Activated CD4-positive, CD25-positive, alpha-beta regulatory T cell treated with anti-CD3 and anti-CD28 coated beads, Interleukin-2, amount 50 U/mL, for 72 hours (primary cell): ENCODE measurements around the gene EN1.

Experiments
- DNase-seq: peaks from one replicate; pipeline ENCODE4 v3.0.0; 2021

EN1 gene

DNA sequence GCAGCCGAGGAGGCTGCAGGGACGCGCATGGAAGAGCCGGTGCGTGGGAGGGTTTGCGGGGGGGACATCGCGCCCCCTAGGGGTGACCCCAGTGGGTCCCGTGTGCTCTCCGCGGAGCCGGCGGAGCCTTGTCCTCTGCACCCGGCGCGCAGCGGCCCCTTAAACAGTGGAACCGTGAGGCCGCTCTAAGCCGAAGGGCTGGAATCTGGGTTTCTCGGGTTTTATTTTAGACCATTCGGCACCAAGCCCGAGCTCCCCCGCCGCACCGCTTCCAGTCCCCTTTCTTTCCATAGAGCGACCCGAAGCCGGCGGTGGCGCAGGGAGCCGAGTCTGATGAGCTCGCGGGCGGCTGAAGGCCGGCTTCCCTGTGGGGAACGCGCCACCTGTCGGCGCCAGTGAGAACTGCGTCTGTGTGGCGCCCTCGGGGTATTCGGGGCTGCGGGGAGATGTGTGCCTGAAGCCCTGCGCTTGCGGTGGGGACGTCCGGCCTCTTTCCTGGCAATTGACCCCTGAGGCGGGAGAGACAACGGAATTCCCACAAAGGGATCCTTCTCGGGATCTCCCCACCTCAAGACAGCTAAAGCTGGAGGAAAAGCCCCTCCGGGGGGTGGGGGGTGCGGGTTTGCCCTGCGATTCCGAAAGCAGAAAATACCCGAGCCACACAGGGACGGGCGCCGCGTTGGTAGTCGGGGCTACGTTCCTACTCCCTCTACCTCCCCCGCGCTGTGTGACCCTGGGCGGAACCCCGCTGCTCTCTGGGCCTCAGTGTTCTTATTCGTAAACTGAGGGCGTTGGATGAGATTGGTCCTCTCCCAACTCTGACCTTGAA, 8.2 kb upstream of the EN1 start:
- DNase-seq = peak; percentile 86

DNA sequence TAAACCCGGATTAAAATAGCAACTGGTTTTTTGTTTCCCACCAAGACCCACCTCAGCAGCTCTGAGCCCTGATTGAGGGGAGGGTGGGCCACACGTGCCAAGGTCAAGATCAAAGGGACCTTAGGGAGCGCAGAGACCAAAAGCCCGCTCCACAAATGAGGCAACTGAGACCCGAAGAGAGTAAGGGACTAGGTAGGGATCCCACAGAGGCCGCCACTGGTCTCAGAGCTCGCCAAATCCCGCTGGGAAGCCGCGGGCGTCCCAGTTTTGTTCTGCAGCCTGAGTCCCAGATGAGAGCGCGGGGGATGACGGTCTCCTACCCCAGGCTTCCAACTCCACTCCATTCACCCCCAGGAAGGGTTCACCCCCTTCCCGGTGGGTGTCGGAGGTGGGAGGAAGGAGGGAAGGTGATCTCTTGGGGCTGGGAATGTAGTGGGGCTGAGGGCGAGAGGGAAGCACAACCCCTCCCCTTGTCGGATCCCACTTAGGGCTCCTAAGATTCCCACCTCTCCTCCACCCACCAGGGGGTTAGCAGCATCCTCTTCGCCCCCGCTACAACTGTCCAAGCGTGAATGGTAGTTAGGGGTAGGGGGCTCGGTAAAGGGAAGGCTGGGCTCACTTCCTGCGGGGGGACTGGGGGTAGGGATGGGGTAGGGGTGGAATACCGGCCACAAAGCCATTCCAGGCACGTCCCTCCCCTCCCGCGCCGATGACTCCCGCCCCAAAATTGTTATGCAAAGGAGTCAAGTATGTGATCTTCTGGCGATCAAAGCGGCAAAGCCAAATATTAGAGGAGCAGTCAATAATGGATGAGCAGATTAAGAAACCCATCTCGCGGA, 7.3 kb upstream of the EN1 start:
- no peak for DNase-seq

DNA sequence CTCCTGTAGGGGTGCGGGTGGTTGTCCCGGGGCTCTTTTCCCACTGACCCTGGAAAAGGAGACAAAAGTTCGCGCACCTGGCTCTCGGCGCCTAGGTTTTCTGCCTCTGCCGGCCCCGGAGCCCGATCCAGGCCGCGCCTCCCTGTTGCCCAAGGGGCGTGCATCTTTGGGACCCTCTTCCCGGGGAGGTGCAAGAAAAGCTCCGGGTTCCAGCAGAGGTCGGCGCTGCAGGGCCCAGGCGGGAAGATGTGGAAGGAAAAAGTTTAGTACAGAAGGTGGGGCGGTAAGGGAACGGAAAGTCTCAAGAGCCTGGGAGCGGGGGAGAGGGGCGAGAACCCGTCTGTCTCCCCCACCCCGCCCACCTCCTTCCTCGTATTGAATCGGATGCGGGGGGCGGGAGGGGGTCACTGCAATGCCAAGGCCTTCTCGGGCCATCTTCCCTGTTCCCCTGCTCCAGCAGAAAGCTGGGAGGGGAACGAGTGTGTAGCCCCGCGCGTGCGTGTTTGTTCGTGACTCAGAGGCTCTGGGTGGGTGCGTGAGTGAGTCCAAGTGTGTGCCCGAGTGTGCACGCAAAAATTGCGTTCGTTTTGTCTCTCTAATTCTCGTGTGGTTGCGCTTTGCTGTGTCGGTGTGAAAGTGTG, 6.3 kb upstream of the EN1 start:
- DNase-seq = no peak

DNA sequence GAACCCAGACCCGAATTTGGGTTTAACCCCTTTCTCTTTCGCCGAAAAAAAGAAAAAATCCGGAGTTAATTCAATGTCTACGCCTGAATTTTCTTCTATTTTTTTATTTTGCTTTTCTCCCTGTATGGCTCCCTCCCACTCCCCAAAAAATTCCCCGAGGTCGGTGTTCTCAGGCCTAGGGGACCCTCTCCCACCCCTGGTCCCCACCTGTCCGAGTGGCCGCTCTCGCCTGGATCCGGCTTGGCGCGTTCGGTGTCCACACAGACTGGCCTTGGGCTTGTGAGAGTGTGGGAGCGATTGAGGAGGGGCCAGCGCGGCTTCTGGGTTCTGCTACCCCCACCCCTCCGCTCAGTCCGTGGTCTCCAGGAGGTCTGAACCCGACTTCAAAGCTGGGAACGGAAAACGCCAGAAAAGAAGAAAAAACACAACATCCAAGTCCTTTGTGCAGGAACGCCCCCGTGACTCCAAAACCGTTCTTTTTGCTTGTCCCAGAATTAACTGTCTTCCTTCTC, 5.7 kb upstream of the EN1 start:
- no peak for DNase-seq

DNA sequence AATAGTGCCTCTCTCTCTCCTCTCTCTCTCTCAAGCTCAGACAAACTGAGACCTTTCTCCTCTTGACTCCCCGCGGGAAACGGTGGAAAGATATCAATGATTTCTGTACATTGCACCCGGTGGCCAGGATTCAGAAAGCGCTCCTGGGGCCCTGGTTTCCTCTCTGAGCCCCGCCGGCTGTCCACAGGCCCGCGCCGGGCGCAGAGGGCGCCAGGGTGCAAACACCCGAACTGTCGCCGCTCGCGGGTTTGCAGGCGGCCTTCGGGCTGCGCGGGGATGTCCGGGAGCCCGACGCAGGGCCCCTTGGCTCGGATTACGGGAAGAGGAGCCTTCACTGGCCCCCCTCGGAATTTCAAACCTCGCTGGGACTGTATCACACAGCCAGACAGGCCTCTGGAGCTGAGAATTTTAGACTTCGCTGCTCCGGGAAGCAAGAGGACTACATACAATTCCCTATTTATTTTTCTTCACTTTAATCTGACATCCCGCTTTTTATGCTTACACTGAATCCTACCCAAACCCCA, 5.2 kb upstream of the EN1 start:
- DNase-seq = no peak

DNA sequence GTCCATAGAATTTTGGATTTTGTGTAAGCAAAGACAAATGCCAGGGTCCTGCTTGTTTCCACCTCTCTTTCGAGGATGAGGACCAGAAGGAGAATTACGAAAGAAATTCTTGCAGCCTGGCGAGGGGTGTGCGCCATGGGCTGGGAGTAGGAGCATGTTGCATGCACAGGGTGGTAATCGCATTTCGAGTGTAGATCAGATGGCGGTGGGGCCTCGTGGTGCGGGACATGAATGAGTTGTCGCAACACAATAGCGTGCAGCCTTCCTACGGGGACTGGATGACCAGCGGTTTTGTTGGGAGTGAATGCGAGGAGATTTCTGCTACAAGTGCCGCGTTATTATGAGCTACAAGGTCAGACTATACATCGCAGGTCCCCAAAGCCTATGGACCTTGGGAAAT, 4.2 kb upstream of the EN1 start:
- no peak for DNase-seq

DNA sequence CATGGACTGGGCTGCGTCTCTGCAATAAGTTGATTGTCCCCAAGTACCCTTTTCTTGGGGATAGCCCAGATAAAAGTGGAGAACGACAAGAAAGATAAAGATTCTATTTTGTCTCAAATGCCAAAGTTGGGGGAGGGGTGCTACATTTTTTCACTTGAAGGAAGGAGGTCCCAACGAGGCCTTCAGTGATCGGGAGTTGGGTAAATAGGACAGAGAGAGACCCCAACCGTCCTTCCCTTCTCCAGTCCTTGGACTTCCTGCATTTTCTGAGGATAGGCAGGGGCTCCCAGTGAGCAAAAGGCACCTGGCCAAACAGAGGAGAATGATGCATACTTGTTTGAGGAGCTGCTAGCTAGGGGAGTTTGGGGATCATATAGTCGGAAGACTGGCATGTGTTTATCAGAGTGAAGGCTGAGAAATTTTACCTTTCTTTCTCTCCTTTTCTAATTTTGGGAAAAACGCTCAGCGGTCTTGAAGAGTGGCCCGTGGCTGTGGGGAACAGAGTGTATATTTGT, 3.5 kb upstream of the EN1 start:
- DNase-seq = no peak

DNA sequence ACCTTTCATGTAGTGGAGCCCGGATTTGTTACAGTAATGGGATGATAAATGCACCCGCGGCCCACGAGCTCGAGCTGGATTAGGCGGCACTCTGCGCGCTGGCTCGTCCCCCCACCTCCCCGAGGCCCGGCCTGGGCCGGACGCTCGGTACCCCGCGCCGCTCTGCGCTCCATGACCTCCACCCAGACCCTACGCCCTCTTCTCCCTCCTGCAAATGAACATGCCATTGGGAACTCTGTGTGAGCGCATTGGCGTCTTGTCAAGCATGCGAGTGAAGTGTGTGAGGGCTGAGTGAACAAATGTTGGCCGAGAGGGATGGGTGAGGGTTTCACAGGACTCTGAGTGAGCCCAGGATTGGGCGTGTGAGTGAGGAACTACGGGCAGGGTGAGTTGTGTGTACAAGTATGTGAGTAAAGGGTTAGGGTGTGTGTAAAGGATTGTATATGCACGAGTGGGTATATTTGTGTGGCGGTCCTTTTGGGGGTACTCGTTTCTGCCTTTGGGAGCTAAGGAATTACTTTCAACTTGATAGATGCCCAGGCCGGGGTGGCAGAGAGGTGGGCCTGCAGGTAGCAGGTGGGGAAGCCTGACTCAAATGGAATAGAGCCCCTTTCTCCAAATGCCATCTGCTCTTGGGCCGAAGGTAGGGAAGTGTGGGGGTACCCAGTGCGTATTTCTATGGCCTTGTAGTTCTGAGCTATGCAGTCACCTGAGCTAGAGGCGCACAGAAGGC, 2.9 kb upstream of the EN1 start:
- DNase-seq = no peak

DNA sequence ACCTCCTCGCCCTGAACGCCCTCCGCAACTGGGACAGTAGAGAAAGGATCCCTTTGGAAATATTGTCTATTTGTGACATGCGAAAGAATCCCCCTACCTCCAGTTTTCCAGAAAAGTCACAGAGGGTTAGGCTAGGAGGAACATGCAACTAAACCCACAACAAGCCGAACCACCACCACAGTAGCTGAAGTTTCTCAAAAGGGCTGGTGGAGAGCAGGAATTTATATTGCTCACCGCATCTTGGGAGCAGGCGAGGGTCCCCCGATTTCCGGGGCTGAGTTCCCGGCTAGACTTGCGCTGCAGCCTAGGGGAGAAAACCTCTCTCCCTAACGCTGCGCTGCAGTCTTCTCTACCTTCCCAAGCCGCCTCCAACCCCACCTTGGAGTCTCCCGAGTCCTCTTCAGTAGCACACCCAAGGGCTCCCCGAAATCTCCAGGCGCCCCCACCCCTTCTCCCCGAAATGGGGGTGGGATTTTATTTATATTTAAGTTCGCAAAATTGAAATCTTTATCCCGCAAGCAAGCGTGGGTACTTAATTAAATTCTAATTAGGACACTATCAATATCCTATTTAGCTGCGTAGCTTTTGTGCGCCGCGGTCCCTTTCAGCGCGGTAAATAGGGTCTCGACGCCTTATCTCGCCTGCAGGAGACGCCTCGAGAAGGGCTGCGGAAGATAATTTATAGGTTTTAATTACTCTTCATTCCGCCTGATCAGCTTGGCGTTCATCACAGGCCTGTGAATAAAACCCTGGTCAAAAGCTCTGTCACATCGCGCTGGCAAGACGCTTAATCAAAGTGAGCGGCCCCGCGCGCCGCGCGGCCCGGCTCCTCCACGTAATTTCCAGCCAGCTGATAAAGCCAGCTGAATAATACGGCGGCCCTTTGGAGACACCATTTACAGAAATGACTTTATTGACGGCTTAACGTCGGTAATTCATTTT, 2.0 kb upstream of the EN1 start:
- no peak for DNase-seq

DNA sequence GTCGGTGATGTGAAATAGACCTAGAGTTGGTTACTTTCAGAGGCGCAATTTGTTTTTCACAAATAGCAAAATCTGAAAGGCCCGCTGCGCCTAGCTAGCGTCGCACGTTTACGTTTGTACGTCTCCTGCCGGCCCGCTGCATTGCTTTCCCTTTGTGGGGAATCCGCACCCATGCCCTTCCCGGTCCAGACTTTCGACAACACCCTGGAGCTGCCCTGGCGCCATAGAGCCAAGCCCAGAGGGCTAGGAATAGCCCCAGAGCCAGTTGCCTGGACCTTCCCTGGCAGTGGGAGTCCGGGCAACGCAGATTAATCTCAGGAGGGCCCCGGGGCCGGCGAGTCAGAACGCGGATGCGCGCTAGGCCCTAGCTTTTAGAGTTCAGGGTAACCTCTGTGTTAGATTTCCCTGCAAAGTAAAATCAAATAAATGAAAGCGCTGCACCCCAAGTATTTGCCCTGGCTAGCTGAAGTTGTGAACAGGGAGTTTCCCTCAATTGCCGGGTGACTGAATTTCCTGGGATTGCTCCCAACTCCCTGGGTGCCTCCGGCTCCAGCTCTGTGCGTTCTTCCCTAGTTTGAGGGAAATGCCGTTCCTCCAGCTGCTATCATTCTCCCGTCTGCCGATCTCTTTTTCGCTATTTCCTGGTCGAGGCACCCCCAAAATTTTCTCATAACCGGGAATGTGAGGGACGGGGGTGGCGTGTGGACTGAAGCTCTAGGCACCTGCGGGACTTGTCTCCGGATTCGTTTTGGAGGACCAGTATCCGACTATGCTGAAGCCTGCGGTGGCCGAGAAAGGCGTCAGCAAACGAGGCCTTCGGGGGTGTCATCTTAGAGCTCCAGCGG, 1.2 kb upstream of the EN1 start:
- DNase-seq = no peak

DNA sequence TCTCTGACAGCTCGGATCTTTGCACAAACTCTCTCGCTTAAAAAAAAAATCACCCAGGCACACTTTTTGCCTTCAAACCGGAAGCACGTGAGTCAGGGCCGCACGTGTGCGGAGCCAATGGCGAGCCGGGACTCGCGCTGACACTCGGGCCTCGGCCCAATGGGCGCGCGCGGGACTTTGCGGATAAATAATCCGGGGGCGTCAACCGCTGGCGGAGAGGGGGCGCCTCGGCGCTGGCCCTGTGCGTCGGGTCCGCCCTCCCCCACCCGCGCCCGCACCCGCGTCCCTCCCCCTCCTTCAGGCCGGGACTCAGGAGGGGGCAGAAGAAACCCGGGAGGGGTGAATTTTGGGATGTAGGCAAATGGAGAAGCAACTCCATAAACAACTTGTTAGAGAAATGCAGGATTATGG, 319 bp upstream of the EN1 start:
- DNase-seq = no peak

DNA sequence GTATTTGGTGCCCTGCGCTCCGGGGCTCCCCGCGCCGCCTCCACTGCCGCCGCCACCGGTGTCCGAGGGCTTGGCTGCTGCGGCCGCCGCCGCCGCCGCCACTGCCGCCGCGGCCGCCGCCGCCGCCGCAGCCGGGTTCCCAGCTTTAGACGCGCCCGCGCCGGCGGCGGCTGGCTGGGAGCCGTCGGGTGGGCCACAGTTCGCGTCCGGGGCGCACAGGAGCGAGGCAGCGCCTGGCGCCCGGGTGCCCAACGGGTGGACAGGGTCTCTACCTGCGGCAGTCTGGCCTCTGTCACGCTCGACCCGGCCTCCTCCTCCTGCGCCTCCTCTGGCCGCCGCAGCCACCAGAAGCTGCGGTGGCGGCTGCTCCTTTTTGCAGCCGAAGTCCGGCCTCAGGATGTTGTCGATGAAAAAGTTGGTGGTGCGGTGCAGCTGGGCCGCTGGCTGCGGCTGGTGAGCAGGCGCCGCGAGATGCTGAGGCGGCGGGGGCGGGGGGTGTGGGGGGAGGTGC, 951 bp downstream of the EN1 start:
- DNase-seq = no peak

DNA sequence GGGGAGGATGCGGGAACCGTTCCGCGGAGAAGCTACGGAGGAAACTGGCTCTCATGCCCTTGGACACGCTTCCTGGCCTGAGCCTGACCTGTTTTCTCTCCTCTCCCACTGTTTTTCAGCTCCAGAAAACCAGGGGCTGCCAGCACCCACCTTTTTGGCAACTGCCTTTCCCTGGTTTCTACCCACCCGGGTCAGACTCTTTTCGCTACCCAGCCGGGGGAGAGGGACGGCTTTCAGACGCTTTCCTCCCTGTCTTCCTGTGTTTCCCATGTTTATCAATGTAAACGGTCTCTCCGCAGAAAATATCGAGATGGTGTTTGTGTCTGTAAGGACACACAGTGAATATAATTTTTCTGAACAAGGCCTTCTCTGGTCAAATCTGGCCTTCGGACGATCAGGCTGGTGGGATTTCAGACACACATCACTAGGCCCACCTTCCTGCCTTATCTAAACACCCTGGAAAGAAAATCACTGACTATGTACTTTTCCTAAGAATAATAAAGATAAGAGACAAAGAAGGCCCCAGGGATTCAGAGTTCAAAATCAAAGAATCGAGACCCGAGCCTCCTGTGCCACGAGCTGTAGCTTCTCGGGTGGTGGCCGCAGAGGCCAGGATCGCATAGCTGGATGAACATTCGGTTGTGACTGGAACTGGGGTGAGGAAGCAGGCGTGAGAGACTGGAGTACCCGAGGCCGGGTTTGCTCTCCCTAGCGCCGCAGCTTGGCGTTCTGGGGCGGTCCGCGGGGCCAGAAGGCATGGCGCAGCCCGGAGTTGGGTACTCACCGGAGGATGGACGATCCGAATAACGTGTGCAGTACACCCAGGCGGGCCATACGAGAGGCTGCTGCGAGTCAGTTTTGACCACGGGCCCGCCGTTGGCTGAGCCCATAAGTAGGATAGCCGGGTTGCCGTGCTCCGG, 1.7 kb downstream of the EN1 start:
- no peak for DNase-seq

DNA sequence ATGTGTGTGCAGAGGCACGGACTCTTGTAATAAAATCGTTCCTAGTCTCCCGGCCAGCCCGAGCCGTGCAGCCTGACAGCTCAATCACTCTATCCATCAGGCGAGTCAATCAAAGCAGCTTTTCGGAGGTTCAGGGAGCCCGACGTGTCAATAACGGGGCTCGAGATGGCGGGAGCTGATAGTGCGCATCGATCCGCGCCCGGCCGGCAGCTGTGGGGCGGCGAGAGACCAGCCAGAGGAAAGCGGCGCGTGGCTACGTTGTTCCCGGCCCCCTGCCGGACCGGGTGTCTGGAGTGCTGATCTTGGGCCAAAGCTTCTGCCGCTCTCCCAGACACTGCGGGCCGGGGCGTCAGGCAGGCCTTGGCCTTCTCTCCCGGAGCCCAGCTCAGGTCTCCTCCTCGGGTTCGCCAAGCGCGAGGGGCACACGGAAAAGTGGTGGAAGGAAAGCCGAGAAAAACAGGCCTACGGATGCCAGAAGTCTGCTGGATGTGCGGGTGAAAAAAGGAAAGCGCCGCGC, 2.4 kb downstream of the EN1 start:
- no peak for DNase-seq

DNA sequence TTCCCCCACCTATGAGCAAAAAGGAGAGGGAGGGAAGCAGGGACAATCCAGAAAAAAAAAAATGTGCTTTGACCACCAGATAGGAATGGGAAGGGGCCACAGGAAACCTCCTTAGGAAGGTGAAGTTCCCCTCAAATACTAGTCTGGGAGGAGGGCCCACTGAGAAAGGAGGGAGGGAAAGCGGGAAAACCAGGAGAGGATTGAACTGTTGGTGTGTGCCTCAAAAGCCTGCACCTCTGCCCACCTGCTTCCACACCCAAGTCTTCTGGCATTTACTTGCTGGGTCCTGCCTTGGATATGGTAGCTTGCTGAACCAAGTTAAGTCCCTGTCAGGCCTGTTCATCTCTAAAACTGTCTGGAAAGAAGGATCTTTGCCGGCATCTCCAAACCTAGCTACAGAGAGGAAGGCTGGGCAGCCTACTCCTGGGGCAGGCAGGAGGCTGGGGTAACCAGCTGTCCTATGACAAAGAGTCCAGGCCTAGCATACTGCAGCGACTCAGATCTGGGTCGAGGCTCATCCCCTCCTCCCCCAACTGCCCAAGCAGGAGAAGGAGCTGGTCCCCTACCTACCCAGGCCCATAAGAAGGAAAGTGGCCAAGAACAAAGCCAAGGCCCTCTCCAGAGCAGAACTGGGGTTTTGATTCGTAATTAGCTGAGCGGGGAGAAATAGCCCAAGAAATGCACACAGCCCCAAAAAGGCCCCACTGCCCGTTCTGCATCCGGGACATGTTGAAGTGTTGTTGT, 3.0 kb downstream of the EN1 start:
- no peak for DNase-seq

DNA sequence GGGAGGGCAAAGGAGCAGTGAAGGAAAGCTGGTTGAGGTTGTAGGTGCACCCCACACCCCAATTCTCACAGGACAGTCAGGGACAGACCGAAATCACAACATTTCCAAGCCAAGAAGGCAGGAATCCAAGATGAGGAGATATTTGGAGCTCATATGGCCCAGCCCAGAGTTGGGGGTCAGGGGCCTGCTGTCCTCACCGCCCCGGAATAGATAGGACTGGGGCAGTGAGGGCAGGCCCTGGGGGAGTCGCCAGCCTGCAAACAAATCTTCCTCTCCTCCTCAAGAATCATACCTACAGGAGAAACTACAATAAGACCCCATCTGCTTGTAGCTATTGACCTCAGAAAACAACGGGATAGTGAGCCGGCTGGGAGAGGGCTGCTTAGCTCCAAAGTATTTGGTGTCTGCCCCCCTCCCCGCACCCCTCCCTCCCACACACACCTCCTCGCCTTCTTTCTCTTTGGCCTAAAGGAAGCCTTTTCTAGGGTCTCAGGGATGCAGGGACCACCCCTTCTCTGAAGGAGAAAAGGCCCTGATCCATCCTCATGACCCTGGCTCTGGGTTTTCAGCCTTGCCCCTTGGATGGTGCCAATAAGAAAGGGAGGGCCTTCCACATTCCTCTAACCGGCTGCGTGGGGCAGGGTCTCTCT, 3.8 kb downstream of the EN1 start:
- no peak for DNase-seq
